K562 (cell line): Measurements from ENCODE around the gene PPIA. TPM values are rescaled to one million over a fixed set of nuclear protein-coding genes. Genes with fewer than 3 reads are reported as not detected.
A peak's percentile ranks its signal among the peaks of the same experiment; 100 is the strongest.

ENCODE experiments used
- ADNP ChIP-seq: fragments of 200-800 bp; sonication (Bioruptor generic); IDR thresholded peaks from 2 replicates; pipeline ENCODE4 v1.6.1; 2016; ENCODE audit warnings: missing genetic modification characterization, missing compliant biosample characterization
- HDAC2 ChIP-seq: fragments of 450-650 bp; IDR thresholded peaks from 2 replicates; pipeline ENCODE4 v1.6.1; 2016; ENCODE audit warnings: mild to moderate bottlenecking
- KDM1A ChIP-seq, 2 experiments: fragments of 450-650 bp; IDR thresholded peaks; 2 replicates each; pipeline ENCODE4 v1.6.1; 2016; ENCODE audit warnings: mild to moderate bottlenecking in 2 of 2
- LARP7 ChIP-seq: fragments of 450-650 bp; IDR thresholded peaks from 2 replicates; pipeline ENCODE4 v1.6.1; 2016
- RBM25 ChIP-seq: fragments of 200-400 bp; formaldehyde crosslinking; IDR thresholded peaks from 2 replicates; pipeline ENCODE4 v1.6.1; 2018; ENCODE audit warnings: low read length, low read depth, moderate library complexity; ENCODE audit not compliant: severe bottlenecking
- RCOR1 ChIP-seq, 2 experiments: IDR thresholded peaks; 2 replicates each; pipeline ENCODE4 v1.6.1; 2012; ENCODE audit warnings: low read depth in 2 of 2, low read length in 2 of 2, borderline replicate concordance in 1 of 2, improper control_type of control experiment in 1 of 2
- polyA plus RNA-seq, 8 experiments: library from polyadenylated mRNA; depleted of rRNA in 4 of 8; stranded (reverse) in 5 of 8; unstranded in 3 of 8; fragments of >200 nt; fragmentation: Nextera tagmentation in 2 of 8; fragmentation: Illumina TruSeq in 1 of 8; extraction: Ambion mirVana in 2 of 8; extraction: Trizol in 1 of 8; gene quantifications; 2 replicates each; pipeline versions ENCODE4 v1.2.1 to v1.2.3, GENCODE V29; 2011 to 2014; ENCODE audit warnings: inconsistent platforms in 1 of 8, missing spikeins in 1 of 8
- total RNA-seq, 7 experiments: library from RNA; depleted of rRNA in 6 of 7; stranded (reverse); fragments of >200 nt in 6 of 7; fragmentation: Illumina TruSeq in 2 of 7; extraction: Trizol in 2 of 7; gene quantifications; 2 replicates each; pipeline versions ENCODE4 v1.2.1 to v1.2.3, GENCODE V29; 2011 to 2021; ENCODE audit warnings: low replicate concordance in 1 of 7
- TF ChIP-seq, protein P1 (sequence below), 2 experiments: fragments of 150-350 bp in 1 of 2; IDR thresholded peaks; 2 replicates each; pipeline ENCODE4 v1.6.1; 2012 to 2016; ENCODE audit warnings: low read depth in 2 of 2, low read length in 2 of 2, mild to moderate bottlenecking in 1 of 2, moderate library complexity in 1 of 2
- TF ChIP-seq, protein P2 (sequence below), 3 experiments: fragments of 200-800 bp in 1 of 3; sonication (Bioruptor generic) in 1 of 3; sonication (generic) in 1 of 3; formaldehyde crosslinking in 1 of 3; IDR thresholded peaks; 2 replicates each; pipeline versions ENCODE4 v1.6.1 to v1.8.0; 2016 to 2022; ENCODE audit warnings: mild to moderate bottlenecking in 2 of 3, missing compliant biosample characterization in 2 of 3, missing genetic modification characterization in 2 of 3, missing genetic modification reagents in 1 of 3
- TF ChIP-seq, protein P3 (sequence below): fragments of 450-650 bp; conservative IDR thresholded peaks from 2 replicates; pipeline ENCODE4 v1.6.1; 2016; ENCODE audit warnings: missing genetic modification characterization, low read depth, mild to moderate bottlenecking, control low read depth, missing compliant biosample characterization

PPIA gene
- total and polyA plus RNA-seq, 9 of the 15 experiments (the other 6 are each of a cell fraction or from before 2014, with no cell fraction given): 2,583 to 7,504 (median 3,973) TPM

DNA sequence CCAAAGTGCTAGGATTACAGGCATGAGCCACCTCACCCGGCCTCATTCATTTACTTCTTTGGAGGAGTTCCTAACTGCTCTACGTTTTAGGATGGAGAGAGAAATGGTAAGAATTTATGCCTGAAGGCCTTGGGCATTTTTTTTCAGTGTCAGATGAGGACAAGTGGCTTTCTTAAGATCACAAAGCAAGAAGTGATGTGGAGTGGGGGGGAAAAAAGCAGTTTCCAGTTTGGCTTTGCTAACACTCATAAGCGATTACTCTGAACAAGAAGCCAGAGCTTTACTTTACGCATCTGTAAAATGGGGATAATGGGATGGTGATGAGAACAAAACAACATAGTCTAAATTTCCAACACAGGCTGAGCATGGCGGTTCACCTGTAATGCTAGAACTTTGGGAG is 2.6 kb upstream of the PPIA start (continued):
- TF ChIP-seq, protein P1, sequence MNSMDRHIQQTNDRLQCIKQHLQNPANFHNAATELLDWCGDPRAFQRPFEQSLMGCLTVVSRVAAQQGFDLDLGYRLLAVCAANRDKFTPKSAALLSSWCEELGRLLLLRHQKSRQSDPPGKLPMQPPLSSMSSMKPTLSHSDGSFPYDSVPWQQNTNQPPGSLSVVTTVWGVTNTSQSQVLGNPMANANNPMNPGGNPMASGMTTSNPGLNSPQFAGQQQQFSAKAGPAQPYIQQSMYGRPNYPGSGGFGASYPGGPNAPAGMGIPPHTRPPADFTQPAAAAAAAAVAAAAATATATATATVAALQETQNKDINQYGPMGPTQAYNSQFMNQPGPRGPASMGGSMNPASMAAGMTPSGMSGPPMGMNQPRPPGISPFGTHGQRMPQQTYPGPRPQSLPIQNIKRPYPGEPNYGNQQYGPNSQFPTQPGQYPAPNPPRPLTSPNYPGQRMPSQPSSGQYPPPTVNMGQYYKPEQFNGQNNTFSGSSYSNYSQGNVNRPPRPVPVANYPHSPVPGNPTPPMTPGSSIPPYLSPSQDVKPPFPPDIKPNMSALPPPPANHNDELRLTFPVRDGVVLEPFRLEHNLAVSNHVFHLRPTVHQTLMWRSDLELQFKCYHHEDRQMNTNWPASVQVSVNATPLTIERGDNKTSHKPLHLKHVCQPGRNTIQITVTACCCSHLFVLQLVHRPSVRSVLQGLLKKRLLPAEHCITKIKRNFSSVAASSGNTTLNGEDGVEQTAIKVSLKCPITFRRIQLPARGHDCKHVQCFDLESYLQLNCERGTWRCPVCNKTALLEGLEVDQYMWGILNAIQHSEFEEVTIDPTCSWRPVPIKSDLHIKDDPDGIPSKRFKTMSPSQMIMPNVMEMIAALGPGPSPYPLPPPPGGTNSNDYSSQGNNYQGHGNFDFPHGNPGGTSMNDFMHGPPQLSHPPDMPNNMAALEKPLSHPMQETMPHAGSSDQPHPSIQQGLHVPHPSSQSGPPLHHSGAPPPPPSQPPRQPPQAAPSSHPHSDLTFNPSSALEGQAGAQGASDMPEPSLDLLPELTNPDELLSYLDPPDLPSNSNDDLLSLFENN (IDR thresholded peaks at IDR 0.05; ENCODE audit: low read depth in 2 of 2, low read length in 2 of 2): no peak
- TF ChIP-seq, protein P2, sequence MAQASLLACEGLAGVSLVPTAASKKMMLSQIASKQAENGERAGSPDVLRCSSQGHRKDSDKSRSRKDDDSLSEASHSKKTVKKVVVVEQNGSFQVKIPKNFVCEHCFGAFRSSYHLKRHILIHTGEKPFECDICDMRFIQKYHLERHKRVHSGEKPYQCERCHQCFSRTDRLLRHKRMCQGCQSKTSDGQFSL (CRISPR knock-in tag; IDR thresholded peaks at IDR 0.05): 0 out of 2 replicates have a peak, but pooled peaks have one; percentile 22
- TF ChIP-seq, protein P2 (tag; IDR thresholded peaks at IDR 0.05): no peak
- TF ChIP-seq RBM25: peak; percentile 83
- TF ChIP-seq LARP7: no peak
- TF ChIP-seq KDM1A (IDR thresholded peaks at IDR 0.05): peak; percentile 39 to 71; a peak in 3 of 4 replicates
- TF ChIP-seq, protein P3, sequence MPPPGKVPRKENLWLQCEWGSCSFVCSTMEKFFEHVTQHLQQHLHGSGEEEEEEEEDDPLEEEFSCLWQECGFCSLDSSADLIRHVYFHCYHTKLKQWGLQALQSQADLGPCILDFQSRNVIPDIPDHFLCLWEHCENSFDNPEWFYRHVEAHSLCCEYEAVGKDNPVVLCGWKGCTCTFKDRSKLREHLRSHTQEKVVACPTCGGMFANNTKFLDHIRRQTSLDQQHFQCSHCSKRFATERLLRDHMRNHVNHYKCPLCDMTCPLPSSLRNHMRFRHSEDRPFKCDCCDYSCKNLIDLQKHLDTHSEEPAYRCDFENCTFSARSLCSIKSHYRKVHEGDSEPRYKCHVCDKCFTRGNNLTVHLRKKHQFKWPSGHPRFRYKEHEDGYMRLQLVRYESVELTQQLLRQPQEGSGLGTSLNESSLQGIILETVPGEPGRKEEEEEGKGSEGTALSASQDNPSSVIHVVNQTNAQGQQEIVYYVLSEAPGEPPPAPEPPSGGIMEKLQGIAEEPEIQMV: no peak
- peak; percentile 63; the same call in 1 of the 2 replicates for TF ChIP-seq ADNP (tag)
- TF ChIP-seq RCOR1 (IDR thresholded peaks at IDR 0.05; ENCODE audit: borderline replicate concordance in 1 of 2, low read depth in 2 of 2, low read length in 2 of 2): 0 out of 4 replicates have a peak, but pooled peaks of 1 of the 2 experiments have one; percentile 39
- peak; percentile 61; the same call in 1 of the 2 replicates for TF ChIP-seq HDAC2
